Measurements from ENCODE around the gene BCL2A1.
"Not testable (repeated sequence)": the region's sequence is repeated elsewhere in the genome, so short reads cannot be mapped to it uniquely, and the experiment has no call there.

BCL2A1 gene

DNA sequence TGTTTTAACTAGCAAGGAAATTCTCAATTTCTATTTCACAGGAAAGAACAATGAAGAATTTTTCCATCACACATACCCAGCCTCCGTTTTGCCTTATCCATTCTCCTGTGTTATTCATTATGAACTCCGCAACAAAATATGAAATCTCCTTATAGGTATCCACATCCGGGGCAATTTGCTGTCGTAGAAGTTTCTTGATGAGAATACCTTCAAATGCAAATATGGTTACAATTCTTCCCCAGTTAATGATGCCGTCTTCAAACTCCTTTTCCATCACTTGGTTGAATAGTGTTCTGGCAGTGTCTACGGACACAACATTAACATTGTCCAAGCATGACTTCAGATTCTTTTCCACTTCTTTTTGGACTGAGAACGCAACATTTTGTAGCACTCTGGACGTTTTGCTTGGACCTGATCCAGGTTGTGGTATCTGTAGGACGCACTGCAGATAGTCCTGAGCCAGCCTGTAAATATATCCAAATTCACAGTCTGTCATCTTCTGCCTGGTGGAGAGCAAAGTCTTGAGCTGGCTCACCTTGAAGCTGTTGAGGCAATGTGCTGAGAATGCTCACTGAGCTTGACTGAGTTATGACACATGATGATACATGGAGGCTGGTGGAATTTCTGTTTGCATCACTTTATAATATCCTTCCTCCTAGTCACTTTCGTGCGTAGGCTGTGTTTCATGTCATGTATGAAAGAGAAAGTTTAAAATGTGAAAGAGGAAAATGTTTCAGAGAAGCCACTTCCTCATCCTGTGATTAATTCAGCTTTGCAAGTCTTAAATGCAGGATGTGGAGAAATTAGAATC, at the start of gene BCL2A1:
TSS of gene BCL2A1 (minus strand) at position 573 of the 811 bp plus-strand sequence. CDS start at position 496, 77 bp downstream.
- peak; percentile 69 for DNase-seq (ENCODE audit: low spot score)

GRCh38 chr15:80020731-80021130, 49.7 kb upstream of the BCL2A1 start:
- no peak for DNase-seq (ENCODE audit: low spot score)

DNA sequence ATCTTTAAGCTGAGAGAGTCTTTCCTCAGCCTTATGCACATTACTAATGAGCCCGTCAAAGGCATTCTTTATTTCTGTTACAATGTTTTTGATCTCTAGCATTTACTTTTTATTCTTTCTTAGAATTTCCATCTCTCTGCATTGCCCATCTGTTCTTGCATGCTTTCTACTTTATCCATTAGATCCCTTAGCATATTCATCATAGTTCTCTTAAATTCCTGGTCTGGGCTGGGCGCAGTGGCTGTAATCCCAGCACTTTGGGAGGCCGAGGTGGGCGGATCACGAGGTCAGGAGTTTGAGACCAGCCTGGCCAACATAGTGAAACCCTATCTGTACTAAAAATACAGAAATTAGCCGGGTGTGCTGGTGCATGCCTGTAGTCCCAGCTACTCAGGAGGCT, 49.2 kb upstream of the BCL2A1 start:
- DNase-seq (ENCODE audit: low spot score) = not testable (repeated sequence)

DNA sequence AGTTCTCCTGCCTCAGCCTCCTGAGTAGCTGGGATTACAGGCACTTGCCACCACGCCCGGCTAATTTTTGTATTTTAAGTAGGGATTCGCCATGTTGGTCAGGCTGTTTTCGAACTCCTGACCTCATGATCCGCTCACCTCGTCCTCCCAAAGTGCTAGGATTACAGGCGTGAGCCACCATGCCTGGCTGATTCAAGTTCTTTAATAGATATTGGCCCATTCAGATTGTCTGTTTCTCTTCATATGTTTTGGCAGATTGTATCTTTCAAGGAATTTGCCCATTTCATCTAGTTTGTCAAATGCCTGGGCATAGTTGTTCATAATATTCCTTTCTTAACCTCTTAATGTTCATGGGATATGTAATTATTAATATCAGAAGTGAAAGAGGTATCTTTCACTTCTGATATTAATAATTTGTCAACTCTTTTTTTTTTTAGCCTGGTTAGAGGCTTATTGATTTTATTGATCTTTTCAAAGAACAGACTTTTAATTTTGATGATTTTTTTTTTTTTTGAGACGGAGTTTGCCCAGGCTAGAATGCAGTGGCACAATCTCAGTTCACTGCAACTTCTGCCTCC, 48.3 kb upstream of the BCL2A1 start:
- DNase-seq (ENCODE audit: low spot score) = no peak

GRCh38 chr15:80017139-80017538, 46.1 kb upstream of the BCL2A1 start:
- DNase-seq (ENCODE audit: low spot score) = not testable (repeated sequence)

GRCh38 chr15:80016506-80016905, 45.5 kb upstream of the BCL2A1 start:
- not testable (repeated sequence) for DNase-seq (ENCODE audit: low spot score)

- DNase-seq (ENCODE audit: low spot score) = no peak
These were observed 44.2 kb upstream of the BCL2A1 start for GRCh38 chr15:80015156-80015555.

DNA sequence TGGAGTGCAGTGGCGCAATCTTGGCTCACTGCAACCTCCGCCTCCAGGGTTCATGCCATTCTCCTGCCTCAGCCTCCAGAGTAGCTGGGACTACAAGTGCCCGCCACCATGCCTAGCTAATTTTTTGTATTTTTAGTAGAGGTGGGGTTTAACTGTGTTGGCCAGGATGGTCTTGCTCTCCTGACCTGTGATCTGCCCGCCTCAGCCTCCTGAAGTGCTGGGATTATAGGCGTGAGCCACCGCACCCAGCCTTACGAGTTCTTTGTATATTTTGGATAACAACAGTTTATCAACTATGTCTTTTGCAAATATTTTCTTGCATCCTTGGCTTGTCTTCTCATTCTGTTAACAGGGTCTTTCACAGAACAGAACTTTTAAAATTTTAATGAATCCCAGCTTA, 43.2 kb upstream of the BCL2A1 start:
- not testable (repeated sequence) for DNase-seq (ENCODE audit: low spot score)

- DNase-seq (ENCODE audit: low spot score) = no peak
These were observed 41.2 kb upstream of the BCL2A1 start for GRCh38 chr15:80012060-80012726.

DNA sequence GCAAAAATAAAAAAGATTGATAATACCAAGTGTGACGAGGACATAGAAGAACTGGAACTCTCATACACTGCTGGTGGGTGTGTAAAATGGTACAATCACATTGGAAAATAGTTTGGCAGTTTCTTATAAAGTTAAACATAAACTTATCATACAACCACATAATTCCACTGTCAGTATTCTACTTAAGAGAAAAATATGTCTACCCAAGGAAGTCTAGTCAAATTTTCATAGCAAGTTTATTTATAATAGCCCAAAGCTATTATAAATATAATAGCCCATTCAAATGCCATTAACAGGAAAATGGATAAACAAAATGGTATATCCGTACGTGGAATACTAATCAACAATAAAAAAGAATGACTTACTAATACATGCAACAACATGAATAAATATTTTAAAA, 40.6 kb upstream of the BCL2A1 start:
- no peak for DNase-seq (ENCODE audit: low spot score)

DNA sequence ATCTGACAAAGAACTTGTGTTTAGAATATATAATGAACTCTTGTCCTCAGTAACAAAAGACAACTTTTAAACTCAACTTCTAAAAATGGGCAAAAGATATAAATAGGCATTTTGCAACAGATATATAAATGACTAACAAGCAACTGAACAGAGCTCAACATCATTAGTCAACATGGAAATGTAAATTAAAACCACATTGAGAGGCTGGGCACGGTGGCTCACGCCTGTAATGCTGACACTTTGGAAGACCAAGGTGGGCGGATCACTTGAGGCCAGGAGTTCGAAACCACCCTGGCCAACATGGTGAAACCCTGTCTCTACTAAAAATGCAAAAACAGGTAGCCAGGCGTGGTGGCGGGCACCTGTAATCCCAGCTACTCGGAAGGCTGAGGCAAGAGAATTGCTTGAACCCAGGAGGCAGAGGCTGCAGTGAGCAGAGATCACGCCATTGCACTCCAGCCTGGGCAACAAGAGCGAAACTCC, 40.1 kb upstream of the BCL2A1 start:
- not testable (repeated sequence) for DNase-seq (ENCODE audit: low spot score)

DNA sequence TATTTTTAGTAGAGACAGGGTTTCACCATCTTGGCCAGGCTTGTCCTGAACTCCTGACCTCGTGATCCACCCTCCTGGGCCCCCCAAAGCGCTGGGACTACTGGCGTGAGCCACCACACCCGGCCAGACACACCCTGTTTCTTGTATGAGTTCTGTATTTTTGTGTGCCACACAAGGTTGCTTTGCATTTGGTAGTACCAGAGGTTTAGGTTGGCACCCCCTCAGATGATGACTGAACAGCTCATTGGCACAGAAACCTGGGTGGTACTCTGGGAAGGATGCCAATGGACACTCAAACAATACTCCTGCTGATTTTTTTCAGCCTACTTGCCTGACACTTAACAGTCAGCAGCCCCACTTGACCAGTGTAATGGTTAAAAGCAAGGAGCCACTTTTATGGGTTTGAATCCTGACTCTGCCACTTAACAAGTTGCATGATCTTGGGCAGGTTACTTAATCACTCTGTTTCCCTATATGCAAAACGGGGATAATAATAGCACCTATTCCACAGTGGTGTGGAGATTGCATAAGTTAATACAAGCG, 39.2 kb upstream of the BCL2A1 start:
- no peak for DNase-seq (ENCODE audit: low spot score)

- DNase-seq (ENCODE audit: low spot score) = no peak
These were observed 36.5 kb upstream of the BCL2A1 start for GRCh38 chr15:80007532-80007931.

- DNase-seq (ENCODE audit: low spot score) = no peak
These were observed 36.0 kb upstream of the BCL2A1 start for GRCh38 chr15:80006946-80007345.

DNA sequence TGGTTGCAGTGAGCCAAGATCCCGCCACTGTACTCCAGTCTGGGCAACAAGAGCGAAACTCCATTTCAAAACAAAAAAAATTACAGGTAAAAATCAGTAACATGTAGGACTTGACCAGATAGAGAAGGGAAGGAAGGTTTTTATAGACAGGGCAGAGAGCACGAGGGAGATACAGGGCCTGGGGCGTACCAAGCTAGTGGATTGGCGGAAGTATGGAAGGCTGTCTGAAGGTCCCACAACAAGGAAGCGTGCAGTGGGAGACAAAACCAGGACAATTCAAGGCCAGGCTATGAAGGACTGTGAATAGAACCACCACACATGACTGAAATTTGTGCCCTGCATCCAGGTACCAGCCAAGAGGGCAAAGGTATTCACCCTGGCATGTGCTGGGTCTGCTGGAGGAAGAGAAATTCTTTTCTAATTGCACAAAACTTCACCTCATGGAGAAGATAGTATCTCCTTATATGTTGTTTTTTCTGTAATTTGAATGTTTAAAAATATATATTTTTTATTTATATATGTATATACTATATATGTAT, 33.0 kb upstream of the BCL2A1 start:
- DNase-seq (ENCODE audit: low spot score) = no peak

DNA sequence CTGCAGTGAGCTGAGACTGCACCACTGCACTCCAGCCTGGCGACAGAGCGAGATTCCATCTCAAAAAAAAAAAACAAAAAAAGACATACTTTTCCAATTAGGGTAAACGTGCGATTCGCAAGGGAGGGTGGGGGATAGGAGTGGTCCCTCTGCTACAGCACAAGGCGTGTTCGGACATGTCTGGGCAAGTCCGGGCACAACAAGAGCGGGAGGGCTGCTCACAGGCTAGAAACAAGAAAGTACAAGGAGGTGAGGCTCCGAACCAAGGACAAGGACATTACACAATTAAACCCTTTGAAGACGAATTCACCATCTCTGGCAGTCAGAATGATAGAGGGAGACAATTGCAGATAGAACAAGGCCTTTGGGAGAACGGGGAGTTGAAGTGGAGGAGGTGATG, 32.2 kb upstream of the BCL2A1 start:
- DNase-seq (ENCODE audit: low spot score) = no peak

GRCh38 chr15:80002267-80002666, 31.3 kb upstream of the BCL2A1 start:
- no peak for DNase-seq (ENCODE audit: low spot score)

- DNase-seq (ENCODE audit: low spot score) = no peak
These were observed 23.6 kb upstream of the BCL2A1 start for GRCh38 chr15:79994615-79995014.

DNA sequence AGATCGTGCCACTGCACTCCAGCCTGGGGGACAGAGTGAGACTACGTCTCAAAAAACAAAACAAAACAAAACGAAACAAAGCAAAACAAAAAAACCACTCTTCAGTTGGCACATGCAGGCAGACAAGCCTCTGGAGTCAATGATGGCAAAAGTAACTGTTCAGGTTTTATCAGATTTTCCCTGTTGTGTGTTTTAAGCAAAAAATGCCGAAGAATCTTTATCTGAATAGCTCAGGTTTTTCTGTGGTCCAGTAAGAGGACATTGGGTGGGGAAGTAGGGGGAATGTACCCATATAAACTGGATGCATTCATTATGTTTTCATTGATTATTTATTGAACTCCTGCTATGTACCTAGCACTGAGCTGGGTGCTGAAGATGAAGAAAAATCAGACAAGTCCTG, 20.8 kb upstream of the BCL2A1 start:
- no peak for DNase-seq (ENCODE audit: low spot score)

GRCh38 chr15:79990997-79991334, 20.0 kb upstream of the BCL2A1 start:
- no peak for DNase-seq (ENCODE audit: low spot score)

DNA sequence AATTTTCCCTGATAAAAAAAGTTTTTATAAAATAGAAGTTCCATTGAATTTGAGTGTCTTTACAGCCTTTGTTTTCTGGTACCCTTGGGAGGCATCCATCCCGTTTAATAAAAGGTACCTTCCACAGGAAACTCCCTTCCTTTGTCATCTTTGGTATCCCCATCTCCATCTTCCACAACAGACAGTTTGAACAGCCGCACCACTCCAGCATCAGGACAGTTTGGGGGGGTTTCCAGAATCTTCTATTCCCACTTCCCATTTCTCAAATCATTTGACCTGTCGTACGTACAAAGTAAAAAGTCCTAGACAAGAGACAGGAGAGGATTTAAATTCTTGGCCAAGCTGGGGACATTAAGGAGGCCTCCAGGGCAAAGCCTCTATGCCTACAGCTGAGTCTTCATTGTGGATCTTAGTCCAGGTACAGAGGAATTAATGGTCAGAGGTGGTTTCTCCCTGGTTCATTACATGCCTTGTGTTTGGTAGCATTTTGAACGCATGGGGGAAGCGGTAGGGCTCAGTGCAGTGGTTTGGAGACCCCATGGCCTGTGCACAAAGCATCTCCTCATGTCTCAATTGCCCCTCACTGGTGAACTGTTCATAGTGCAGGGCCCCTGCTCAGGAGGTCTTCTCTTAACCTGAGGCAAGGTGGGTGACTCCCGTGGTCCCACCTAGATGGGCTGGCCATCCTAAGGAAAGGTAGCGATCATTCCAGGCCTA, 19.4 kb upstream of the BCL2A1 start:
- DNase-seq (ENCODE audit: low spot score) = no peak

GRCh38 chr15:79989682-79990081, 18.7 kb upstream of the BCL2A1 start:
- DNase-seq (ENCODE audit: low spot score) = no peak
